A549 (cell line): ENCODE results near the gene COX19. TPM values are rescaled to one million over a fixed set of nuclear protein-coding genes. Genes with fewer than 3 reads are reported as not detected.
"Not testable (repeated sequence)": the region's sequence is repeated elsewhere in the genome, so short reads cannot be mapped to it uniquely, and the experiment has no call there.

Experiments
- ATAC-seq, 2 experiments: fragments of 200-7000 bp in 1 of 2; fragments of >200 bp in 1 of 2; cut with Nextera tagmentation in 1 of 2; cut with Tn5 transposase in 1 of 2; 3 replicates each; pipeline versions ENCODE4 v1.8.0 to v1.9.1; 2018 to 2020; ENCODE audit warnings: mild to moderate bottlenecking in 1 of 2, moderate library complexity in 1 of 2
- CTCF ChIA-PET: fragments of 300-600 bp; sonication (Branson Sonifier 250); formaldehyde crosslinking; extraction: SDS; loops from one replicate; lab custom pipeline; 2021; ENCODE audit warnings: antibody characterized with exemption, inconsistent platforms; lab: Yijun Ruan, JAX
- POLR2A ChIA-PET: fragments of 350-600 bp; formaldehyde crosslinking; extraction: SDS; loops from one replicate; lab custom pipeline; 2021; ENCODE audit warnings: antibody characterized with exemption, inconsistent platforms; lab: Yijun Ruan, JAX
- DNase-seq, 2 experiments: peaks; one replicate each; pipeline versions ENCODE4 v3.0.0 to v3.0.0-alpha.2; 2011 to 2016; ENCODE audit warnings: low read depth in 1 of 2, low spot score in 1 of 2
- FAIRE-seq: peaks from 2 replicates; lab custom pipeline; 2011; peaks lifted over from hg19 to GRCh38; lab: Jason Lieb, UNC
- H3K27ac ChIP-seq, 2 experiments: fragments of >200 bp; sonication (Bioruptor Twin); formaldehyde crosslinking; 3 replicates each; pipeline ENCODE4 v1.5.1; 2016 to 2017
- H3K4me1 ChIP-seq: fragments of >200 bp; sonication (Bioruptor Twin); formaldehyde crosslinking; 3 replicates; pipeline ENCODE4 v1.6.1; 2016
- H3K4me2 ChIP-seq: fragments of >200 bp; sonication (Bioruptor Twin); formaldehyde crosslinking; 3 replicates; pipeline ENCODE4 v1.6.1; 2016
- H3K4me3 ChIP-seq: fragments of >200 bp; sonication (Bioruptor Twin); formaldehyde crosslinking; 3 replicates; pipeline ENCODE4 v1.5.1; 2016
- H3K9me3 ChIP-seq: fragments of >200 bp; sonication (Bioruptor Twin); formaldehyde crosslinking; 3 replicates; pipeline ENCODE4 v1.6.1; 2016
- CBX2 ChIP-seq: fragments of 200-600 bp; sonication (generic); IDR thresholded peaks from 2 replicates; pipeline ENCODE4 v1.6.1; 2016; ENCODE audit warnings: low read depth, mild to moderate bottlenecking, borderline replicate concordance
- CEBPB ChIP-seq, 2 experiments: fragments of >200 bp in 1 of 2; sonication (Bioruptor Twin) in 1 of 2; formaldehyde crosslinking in 1 of 2; IDR thresholded peaks; 2 replicates each; pipeline ENCODE4 v1.6.1; 2012 to 2016
- CHD4 ChIP-seq: fragments of 200-600 bp; sonication (generic); IDR thresholded peaks from 2 replicates; pipeline ENCODE4 v1.6.1; 2016; ENCODE audit warnings: antibody characterized with exemption, mild to moderate bottlenecking, borderline replicate concordance
- ESRRA ChIP-seq: fragments of 150-350 bp; IDR thresholded peaks from 2 replicates; pipeline ENCODE4 v1.6.1; 2014; ENCODE audit warnings: mild to moderate bottlenecking, low read length, borderline replicate concordance
- FOSB ChIP-seq: fragments of 250-450 bp; sonication (Bioruptor Pico); IDR thresholded peaks from 2 replicates; pipeline ENCODE4 v1.5.0; 2020; ENCODE audit warnings: mild to moderate bottlenecking, moderate library complexity
- FOXS1 ChIP-seq: fragments of 250-450 bp; sonication (Bioruptor Pico); IDR thresholded peaks from 2 replicates; pipeline ENCODE4 v1.5.0; 2020; ENCODE audit warnings: mild to moderate bottlenecking, moderate library complexity
- GATA3 ChIP-seq: IDR thresholded peaks from 2 replicates; pipeline ENCODE4 v1.6.1; 2012; ENCODE audit warnings: borderline replicate concordance
- HEYL ChIP-seq: fragments of 250-450 bp; sonication (Bioruptor Pico); IDR thresholded peaks from 2 replicates; pipeline ENCODE4 v1.8.0; 2021; ENCODE audit warnings: mild to moderate bottlenecking, moderate library complexity
- HOXB13 ChIP-seq: fragments of 250-450 bp; sonication (Bioruptor Pico); IDR thresholded peaks from 2 replicates; pipeline ENCODE4 v1.5.0; 2020; ENCODE audit warnings: low read depth, mild to moderate bottlenecking, moderate library complexity
- JUN ChIP-seq, 2 experiments: fragments of >200 bp; sonication (Bioruptor Twin); formaldehyde crosslinking; IDR thresholded peaks; 2 replicates in 1 of 2; 3 replicates in 1 of 2; pipeline ENCODE4 v1.6.1; 2016 to 2017
- JUNB ChIP-seq: fragments of >200 bp; sonication (Bioruptor Twin); formaldehyde crosslinking; IDR thresholded peaks from 2 replicates; pipeline ENCODE4 v1.6.1; 2016
- KDM1A ChIP-seq: fragments of 200-600 bp; sonication (generic); IDR thresholded peaks from 2 replicates; pipeline ENCODE4 v1.6.1; 2016; ENCODE audit warnings: low read depth, mild to moderate bottlenecking
- NFE2L2 ChIP-seq: fragments of 150-350 bp; conservative IDR thresholded peaks from 2 replicates; pipeline ENCODE4 v1.6.1; 2014; ENCODE audit warnings: low read length
- POLR2AphosphoS2 ChIP-seq: conservative IDR thresholded peaks from 2 replicates; pipeline ENCODE4 v1.6.1; 2012; ENCODE audit warnings: low read length, improper control_type of control experiment, inconsistent platforms
- RARB ChIP-seq: fragments of 250-450 bp; sonication (Bioruptor Pico); IDR thresholded peaks from 2 replicates; pipeline ENCODE4 v1.8.0; 2021; ENCODE audit warnings: mild to moderate bottlenecking, moderate library complexity
- RCOR1 ChIP-seq: fragments of 150-350 bp; IDR thresholded peaks from 2 replicates; pipeline ENCODE4 v1.6.1; 2014; ENCODE audit warnings: antibody characterized with exemption, low read length, low read depth
- RFX5 ChIP-seq: fragments of 450-650 bp; IDR thresholded peaks from 2 replicates; pipeline ENCODE4 v1.7.1; 2014; ENCODE audit warnings: antibody characterized with exemption, mild to moderate bottlenecking, moderate library complexity
- RNF2 ChIP-seq: fragments of 200-600 bp; sonication (generic); IDR thresholded peaks from 2 replicates; pipeline ENCODE4 v1.6.1; 2016; ENCODE audit warnings: low read depth, mild to moderate bottlenecking, antibody characterized with exemption, moderate library complexity, borderline replicate concordance
- SREBF2 ChIP-seq: fragments of 450-650 bp; IDR thresholded peaks from 2 replicates; pipeline ENCODE4 v1.6.1; 2014; ENCODE audit warnings: mild to moderate bottlenecking, moderate library complexity
- TP53 ChIP-seq: fragments of 250-450 bp; sonication (Bioruptor Pico); IDR thresholded peaks from 2 replicates; pipeline ENCODE4 v1.5.0; 2021; ENCODE audit warnings: mild to moderate bottlenecking, moderate library complexity
- ZC3H11A ChIP-seq: fragments of 450-650 bp; IDR thresholded peaks from 2 replicates; pipeline ENCODE4 v1.6.1; 2014; ENCODE audit warnings: antibody characterized with exemption, mild to moderate bottlenecking
- ZSCAN20 ChIP-seq: fragments of 250-450 bp; sonication (Bioruptor Pico); IDR thresholded peaks from 2 replicates; pipeline ENCODE4 v1.8.0; 2022; ENCODE audit warnings: mild to moderate bottlenecking, moderate library complexity
- WGBS: methylation state at CpG from one replicate; pipeline ENCODE4 v1.1.6; 2017; ENCODE audit errors: missing lambda C conversion rate; 5-methylcytosine and 5-hydroxymethylcytosine counted together
- polyA plus RNA-seq, 4 experiments: library from polyadenylated mRNA; depleted of rRNA in 3 of 4; stranded (reverse); fragments of >200 nt; fragmentation: RNase III in 1 of 4; extraction: RNeasy Plus Mini Kit Qiagen cat#74134 plus additional on column Dnase treatment in 1 of 4; gene quantifications; 2 replicates in 3 of 4; 3 replicates in 1 of 4; pipeline ENCODE4 v1.2.3, GENCODE V29; 2011 to 2017
- TF ChIP-seq, protein P1 (sequence below): fragments of 250-450 bp; sonication (Bioruptor Pico); IDR thresholded peaks from 2 replicates; pipeline ENCODE4 v1.5.0; 2021; ENCODE audit warnings: mild to moderate bottlenecking, moderate library complexity, borderline replicate concordance
- TF ChIP-seq, protein P2 (sequence below): IDR thresholded peaks from 2 replicates; pipeline ENCODE4 v1.6.1; 2012
- TF ChIP-seq, protein P3 (sequence below): IDR thresholded peaks from 2 replicates; pipeline ENCODE4 v1.6.1; 2012; ENCODE audit warnings: low read depth, borderline replicate concordance

The COX19 gene
- polyA plus RNA-seq, 2 of the 4 experiments (the other 2 are of a cell fraction), result 6.2 to 7.6 TPM

DNA sequence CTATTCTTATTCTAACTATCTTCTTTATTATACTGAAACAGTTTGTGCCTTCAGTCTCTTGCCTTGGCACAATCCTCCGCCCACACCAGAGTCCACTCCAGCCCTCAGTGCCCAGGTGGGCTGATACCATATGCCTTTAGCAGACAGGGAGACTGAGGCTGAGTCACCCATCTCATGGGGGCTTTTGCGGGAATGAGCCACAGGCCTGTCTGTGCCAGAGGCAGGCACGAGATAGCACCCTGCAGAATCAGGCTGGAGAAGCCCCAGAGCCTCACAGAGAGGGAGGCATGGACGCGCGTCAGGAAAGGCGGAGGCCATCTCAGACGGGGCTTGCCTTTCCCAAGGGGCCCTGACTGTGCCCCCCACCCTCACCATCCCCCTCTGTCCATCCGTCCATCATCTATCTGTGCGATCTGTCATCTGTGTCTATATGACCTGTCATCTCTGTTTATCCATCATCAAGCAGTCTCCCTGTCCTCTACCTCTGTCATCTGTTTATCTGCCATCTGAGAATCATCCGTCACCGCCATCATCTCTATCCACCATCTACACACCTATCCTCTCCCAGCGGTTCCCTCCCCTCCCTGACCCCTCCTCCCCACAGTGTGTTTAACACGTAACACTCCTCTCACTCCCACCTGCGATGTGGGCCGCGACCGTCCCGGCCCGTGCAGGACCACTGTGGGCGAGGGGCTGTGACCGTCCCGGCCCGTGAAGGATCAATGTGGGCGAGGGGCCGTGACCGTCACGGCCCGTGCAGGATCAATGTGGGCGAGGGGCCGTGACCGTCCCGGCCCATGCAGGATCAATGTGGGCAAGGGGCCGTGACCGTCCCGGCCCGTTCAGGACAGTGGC, 13.6 kb downstream of the COX19 start:
- Histone ChIP-seq H3K4me3 (no peak overlapping the region), H3K4me1 (no peaks in the 10 kb centered on the region), H3K9me3 (no peaks in the 10 kb centered on the region), H3K27ac (no peak overlapping the region), H3K4me2 (no peak overlapping the region)
- ATAC-seq, result no peak
- CTCF ChIA-PET, result interaction anchor here (1.5 to 1.6 kb wide), 2 partner anchors 11 to 31 kb away, joined by 3 to 5 read pairs; no protein-coding TSS in a partner anchor
- 86% methylated on average over 35 of the region's 37 CpGs for WGBS
- POLR2A ChIA-PET, result no interaction called here
- DNase-seq, result no peak
- TF ChIP-seq GATA3 (no peak), CBX2 (no peak), CHD4 (no peak), SREBF2 (no peak), HEYL (CRISPR knock-in tag) (no peak), JUNB (no peak), JUN (IDR thresholded peaks at IDR 0.05) (no peak), RARB (CRISPR knock-in tag) (no peak), ZC3H11A (no peak), FOSB (CRISPR knock-in tag) (no peak), ZSCAN20 (CRISPR knock-in tag) (no peak), TP53 (CRISPR knock-in tag) (no peak), NFE2L2 (no peak)
- no peak for FAIRE-seq

DNA sequence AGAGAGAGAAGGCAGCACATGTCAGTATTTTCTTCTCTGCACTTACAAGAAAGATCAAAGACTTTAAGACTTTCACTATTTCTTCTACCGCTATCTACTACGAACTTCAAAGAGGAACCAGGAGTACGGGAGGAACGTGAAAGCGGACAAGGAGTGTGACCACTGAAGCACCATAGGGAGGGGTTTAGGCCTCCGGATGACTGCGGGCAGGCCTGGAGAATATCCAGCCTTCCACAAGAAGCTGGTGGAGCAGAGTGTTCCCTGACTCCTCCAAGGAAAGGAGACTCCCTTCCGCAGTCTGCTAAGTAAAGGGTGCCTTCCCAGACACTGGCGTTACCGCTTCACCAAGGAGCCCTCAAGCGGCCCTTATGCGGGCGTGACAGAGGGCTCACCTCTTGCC, 14.4 kb downstream of the COX19 start:
- FAIRE-seq, CTCF ChIA-PET, DNase-seq, H3K4me1 ChIP-seq, H3K9me3 ChIP-seq, POLR2A ChIA-PET, H3K4me2 ChIP-seq, H3K27ac ChIP-seq, ATAC-seq, H3K4me3 ChIP-seq: not testable (repeated sequence)
- WGBS, result 67% methylated on average over 13 of the region's 13 CpGs

DNA sequence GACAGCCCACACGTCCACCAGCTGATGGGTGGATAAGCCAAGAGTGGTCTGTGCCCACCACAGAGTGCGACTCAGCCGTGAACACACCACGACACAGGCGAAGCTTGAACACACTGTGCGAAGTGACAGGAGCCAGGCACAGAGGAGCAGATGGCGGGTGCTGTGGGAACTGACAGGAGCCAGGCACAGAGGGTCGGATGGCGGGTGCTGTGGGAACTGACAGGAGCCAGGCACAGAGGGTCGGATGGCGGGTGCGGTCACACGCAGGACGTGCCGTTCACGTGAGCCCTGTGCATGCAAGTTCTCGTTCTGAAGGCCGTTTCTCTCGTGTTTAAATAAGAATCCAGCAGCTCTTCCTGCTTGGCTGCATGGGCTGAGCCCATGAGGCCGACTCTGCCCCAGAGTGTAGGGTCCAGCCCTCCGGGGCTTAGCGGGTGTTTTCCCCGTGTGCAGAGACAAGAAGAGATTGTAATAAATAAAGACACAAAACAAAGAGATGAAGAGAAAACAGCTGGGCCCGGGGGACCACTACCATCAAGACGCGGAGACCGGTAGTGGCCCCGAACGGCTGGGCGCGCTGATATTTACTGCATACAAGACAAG, 15.0 kb downstream of the COX19 start:
- ATAC-seq (no peak), FAIRE-seq (no peak), DNase-seq (no peak)
- TF ChIP-seq CEBPB (IDR thresholded peaks at IDR 0.05) (no peak), KDM1A (no peak), HOXB13 (CRISPR knock-in tag) (no peak), FOXS1 (CRISPR knock-in tag) (no peak), ESRRA (no peak), RFX5 (no peak), RCOR1 (no peak), RNF2 (no peak), JUN (IDR thresholded peaks at IDR 0.05) (no peak), POLR2AphosphoS2 (no peak), GATA3 (no peak)
- TF ChIP-seq, protein P1, sequence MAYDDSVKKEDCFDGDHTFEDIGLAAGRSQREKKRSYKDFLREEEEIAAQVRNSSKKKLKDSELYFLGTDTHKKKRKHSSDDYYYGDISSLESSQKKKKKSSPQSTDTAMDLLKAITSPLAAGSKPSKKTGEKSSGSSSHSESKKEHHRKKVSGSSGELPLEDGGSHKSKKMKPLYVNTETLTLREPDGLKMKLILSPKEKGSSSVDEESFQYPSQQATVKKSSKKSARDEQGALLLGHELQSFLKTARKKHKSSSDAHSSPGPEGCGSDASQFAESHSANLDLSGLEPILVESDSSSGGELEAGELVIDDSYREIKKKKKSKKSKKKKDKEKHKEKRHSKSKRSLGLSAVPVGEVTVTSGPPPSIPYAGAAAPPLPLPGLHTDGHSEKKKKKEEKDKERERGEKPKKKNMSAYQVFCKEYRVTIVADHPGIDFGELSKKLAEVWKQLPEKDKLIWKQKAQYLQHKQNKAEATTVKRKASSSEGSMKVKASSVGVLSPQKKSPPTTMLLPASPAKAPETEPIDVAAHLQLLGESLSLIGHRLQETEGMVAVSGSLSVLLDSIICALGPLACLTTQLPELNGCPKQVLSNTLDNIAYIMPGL (CRISPR knock-in tag), result no peak
- TF ChIP-seq, protein P2, sequence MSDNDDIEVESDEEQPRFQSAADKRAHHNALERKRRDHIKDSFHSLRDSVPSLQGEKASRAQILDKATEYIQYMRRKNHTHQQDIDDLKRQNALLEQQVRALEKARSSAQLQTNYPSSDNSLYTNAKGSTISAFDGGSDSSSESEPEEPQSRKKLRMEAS, result no peak
- TF ChIP-seq, protein P3, sequence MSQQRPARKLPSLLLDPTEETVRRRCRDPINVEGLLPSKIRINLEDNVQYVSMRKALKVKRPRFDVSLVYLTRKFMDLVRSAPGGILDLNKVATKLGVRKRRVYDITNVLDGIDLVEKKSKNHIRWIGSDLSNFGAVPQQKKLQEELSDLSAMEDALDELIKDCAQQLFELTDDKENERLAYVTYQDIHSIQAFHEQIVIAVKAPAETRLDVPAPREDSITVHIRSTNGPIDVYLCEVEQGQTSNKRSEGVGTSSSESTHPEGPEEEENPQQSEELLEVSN, result no peak
- Histone ChIP-seq H3K27ac (no peak overlapping the region), H3K9me3 (no peaks in the 10 kb centered on the region), H3K4me2 (no peak overlapping the region), H3K4me1 (no peaks in the 10 kb centered on the region), H3K4me3 (no peak overlapping the region)
- POLR2A ChIA-PET, result interaction anchor here (1.3 kb wide), 1 partner anchor 13 kb away, joined by 4 read pairs; no protein-coding TSS in a partner anchor
- WGBS, result 58% methylated on average over 31 of the region's 31 CpGs
- CTCF ChIA-PET, result interaction anchor here (1.0 to 1.3 kb wide), 5 partner anchors 9 to 52 kb away, joined by 3 to 6 read pairs (median 3); no protein-coding TSS in a partner anchor

DNA sequence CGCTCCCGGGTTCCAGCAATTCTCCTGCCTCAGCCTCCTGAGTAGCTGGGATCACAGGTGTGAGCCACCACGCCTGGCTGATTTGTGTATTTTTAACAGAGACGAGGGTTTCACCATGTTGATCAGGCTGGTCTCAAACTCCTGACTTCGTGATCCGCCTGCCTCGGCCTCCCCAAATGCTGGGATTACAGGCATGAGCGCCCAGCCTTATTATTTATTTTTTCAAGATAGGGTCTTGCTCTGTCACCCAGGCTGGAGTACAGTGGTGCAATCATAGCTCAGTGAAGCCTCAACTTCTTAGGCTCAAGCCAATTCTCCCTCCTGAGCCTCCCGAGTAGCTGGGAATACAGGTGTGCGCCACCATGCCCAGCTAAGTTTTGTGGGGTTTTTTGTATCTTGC, 15.6 kb downstream of the COX19 start:
- H3K9me3 ChIP-seq, ATAC-seq, FAIRE-seq, H3K4me1 ChIP-seq, H3K27ac ChIP-seq, DNase-seq, H3K4me2 ChIP-seq, H3K4me3 ChIP-seq: not testable (repeated sequence)
- WGBS, result 78% methylated on average over 10 of the region's 10 CpGs
- POLR2A ChIA-PET, result interaction anchor here (1.3 kb wide), 1 partner anchor 14 kb away, joined by 4 read pairs; no protein-coding TSS in a partner anchor
- CTCF ChIA-PET, result interaction anchor here (1.0 to 1.3 kb wide), 5 partner anchors 9 to 51 kb away, joined by 3 to 6 read pairs (median 3); no protein-coding TSS in a partner anchor
